HAP-1 (cell line): Measurements from ENCODE around the gene SLC26A6.

Experiments
- DNase-seq, 2 experiments: peaks; one replicate each; pipeline ENCODE4 v3.0.0-alpha.2; 2016 to 2020; ENCODE audit warnings: low spot score in 2 of 2
- H3K27me3 ChIP-seq: fragments of 250-450 bp; sonication (Bioruptor Pico); 2 replicates; pipeline ENCODE4 v1.5.1; 2020; ENCODE audit warnings: low read depth, mild to moderate bottlenecking, moderate library complexity
- H3K36me3 ChIP-seq: fragments of 250-450 bp; sonication (Bioruptor Pico); replicated peaks from 2 replicates; pipeline ENCODE4 v1.5.1; 2020; ENCODE audit warnings: mild to moderate bottlenecking
- H3K4me1 ChIP-seq: fragments of 250-450 bp; sonication (Bioruptor Pico); 2 replicates; pipeline ENCODE4 v1.5.1; 2020; ENCODE audit warnings: mild to moderate bottlenecking
- H3K4me3 ChIP-seq: fragments of 250-450 bp; sonication (Bioruptor Pico); 2 replicates; pipeline ENCODE4 v1.5.1; 2020; ENCODE audit warnings: mild to moderate bottlenecking, moderate library complexity
- H3K9me3 ChIP-seq: fragments of 250-450 bp; sonication (Bioruptor Pico); 2 replicates; pipeline ENCODE4 v1.5.1; 2020; ENCODE audit warnings: mild to moderate bottlenecking, moderate library complexity
- in situ Hi-C: fragments of 300-500 bp; cut with MboI; formaldehyde crosslinking; loops from 3 replicates; pipeline ENCODE4 v1.14.3; 2020; ENCODE audit warnings: low sequenced_read_pairs, inconsistent platforms, mixed read lengths

SLC26A6 gene

DNA sequence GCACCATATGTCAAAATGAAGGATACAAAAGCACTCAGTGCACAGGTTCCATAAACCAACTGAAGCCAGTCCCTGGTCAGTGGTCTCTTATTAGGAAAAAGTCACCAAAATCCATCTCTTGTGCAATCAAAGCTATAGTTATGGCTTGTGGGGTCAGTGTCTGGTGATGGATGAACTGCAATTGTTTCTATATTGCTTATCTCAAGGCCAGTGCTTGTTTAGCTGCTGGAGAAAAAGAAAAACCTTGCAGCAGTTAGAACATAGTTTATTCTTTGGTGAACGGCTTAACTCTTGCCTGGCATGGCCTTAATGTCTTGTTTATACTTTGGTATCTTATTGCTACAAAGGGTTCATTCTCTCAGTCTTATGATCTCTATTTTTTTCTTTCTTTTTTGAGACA, 23.0 kb downstream of the SLC26A6 start:
- DNase-seq = no peak
- H3K4me1 ChIP-seq = peaks cover 9% of the 10 kb centered on the region
- in situ Hi-C loops = no loop called here

DNA sequence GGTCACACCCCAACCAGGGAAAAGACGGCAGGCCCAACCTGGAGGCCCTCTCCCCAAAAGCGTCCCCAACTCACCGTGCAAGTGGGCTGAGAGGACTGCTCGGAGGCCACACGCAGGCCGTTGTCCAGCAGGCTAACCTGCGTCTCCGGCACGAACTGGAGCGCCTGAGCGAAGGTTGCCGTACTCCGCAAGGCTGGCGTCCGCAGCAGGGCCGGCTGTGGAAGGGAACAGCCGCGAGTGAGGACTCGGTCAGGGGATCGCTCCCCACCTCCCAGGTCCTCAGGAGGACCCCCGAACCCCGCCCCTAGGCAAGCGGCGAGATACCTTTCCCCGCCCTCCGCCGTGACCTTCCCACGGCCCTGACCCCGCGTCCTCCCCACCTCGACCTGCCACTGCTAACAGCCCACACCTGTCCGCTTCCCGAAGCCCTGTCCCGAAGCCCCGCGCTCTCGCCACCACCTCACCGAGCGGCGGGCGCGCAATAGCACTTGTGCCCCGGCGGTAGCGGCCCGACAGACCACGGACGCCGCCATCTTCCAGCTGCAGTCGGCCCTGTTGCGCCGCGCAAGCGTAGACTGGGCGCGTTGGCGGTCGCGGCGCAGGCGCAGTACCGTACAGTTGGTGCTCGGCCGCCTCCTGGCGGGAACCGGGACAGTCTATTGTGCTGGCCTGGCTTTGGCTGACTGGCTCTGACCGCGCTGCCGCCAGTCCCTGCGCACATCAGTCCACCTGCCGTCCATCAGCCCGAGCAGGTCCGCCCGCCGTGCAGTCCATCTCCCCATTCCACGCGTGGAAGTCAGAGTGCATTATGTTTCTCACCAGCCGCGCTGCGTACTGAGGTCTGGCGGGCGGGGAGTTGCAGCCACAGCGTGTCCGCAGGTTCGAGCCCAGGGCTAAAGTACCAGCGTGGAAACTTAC, 25.9 kb downstream of the SLC26A6 start, which contains the start of gene UQCRC1:
UQCRC1 (minus strand) TSS at position 559 of the 918 bp plus-strand sequence; CDS start at position 533, 26 bp downstream.
- H3K36me3 ChIP-seq = peaks cover 39% of the 10 kb centered on the region
- H3K9me3 ChIP-seq = no peaks in the 10 kb centered on the region
- peak; percentile 91 to 94 for DNase-seq
- peak within 1 kb of the TSS; percentile 100 for H3K4me3 ChIP-seq
- in situ Hi-C loops = no loop called here
- peaks cover 9% of the 10 kb centered on the region for H3K4me1 ChIP-seq
- no peaks in the 10 kb centered on the region for H3K27me3 ChIP-seq

More for the DNA sequence above, 23.0 kb downstream of the SLC26A6 start:
- peaks cover 11% of the 10 kb centered on the region; the same call in 1 of the 2 replicates for H3K36me3 ChIP-seq
- no peak overlapping the region for H3K4me3 ChIP-seq
- peaks cover 8% of the 10 kb centered on the region for H3K9me3 ChIP-seq
- H3K27me3 ChIP-seq = no peaks in the 10 kb centered on the region

- DNase-seq = peak in 1 of 2 experiments; percentile 46
- peaks cover 57% of the 10 kb centered on the region for H3K36me3 ChIP-seq
- no peaks in the 10 kb centered on the region for H3K9me3 ChIP-seq
- in situ Hi-C loops = no loop called here
- H3K4me3 ChIP-seq = no peak overlapping the region
- H3K27me3 ChIP-seq = no peaks in the 10 kb centered on the region
- peaks cover 9% of the 10 kb centered on the region for H3K4me1 ChIP-seq
Measured at GRCh38 chr3:48607519-48607918, 27.7 kb downstream of the SLC26A6 start.

- H3K27me3 ChIP-seq = no peaks in the 10 kb centered on the region
- no peaks in the 10 kb centered on the region for H3K9me3 ChIP-seq
- no peak overlapping the region for H3K4me3 ChIP-seq
- H3K36me3 ChIP-seq = peaks cover 80% of the 10 kb centered on the region
- H3K4me1 ChIP-seq = no peaks in the 10 kb centered on the region
- DNase-seq = no peak
- in situ Hi-C loops = no loop called here
Measured at GRCh38 chr3:48601622-48601994, 33.7 kb downstream of the SLC26A6 start.

DNA sequence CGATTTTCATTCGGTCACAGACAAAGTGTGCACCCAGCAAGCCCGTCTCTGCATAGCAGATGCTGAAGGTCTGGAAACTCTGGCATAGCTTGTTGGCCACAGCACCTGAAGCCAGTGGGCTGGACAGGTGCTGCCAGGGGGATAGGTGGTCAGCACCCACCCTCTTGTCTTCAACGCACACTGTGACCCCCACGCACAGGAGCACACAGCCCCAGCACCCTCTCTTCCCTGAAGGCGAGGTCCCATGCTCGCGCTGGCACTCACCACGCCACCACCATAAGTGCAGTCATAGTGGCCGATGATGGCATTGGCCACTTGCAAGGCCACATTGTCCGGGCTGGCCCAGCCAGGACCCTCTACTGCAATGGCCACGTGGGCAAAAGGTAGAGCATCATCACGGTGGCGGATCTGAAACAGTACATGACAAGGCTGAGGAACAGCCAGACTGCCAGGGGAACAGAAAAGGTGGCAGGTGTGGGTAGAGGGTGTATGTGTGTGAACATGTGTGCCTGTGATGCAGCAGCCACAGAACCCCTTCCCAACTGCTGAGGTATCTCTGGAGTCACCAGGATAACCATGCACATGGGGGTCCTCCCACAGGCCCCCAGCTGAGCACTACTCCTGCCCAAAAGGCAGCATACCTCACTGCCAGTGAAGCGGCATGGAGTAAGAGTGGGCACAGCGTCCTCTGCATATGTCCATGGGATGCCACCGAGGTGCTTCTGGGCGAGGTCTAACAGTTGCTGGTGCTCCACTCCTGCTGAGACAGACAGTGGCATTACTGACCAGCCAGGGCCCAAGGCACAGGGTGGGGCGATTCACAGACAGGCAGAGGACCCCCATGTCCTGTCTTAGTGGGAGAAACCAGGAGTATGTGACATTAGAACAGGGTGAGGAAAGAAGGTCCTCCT, 34.3 kb downstream of the SLC26A6 start:
- H3K4me1 ChIP-seq = no peaks in the 10 kb centered on the region
- in situ Hi-C loops = no loop called here
- H3K27me3 ChIP-seq = no peaks in the 10 kb centered on the region
- no peak for DNase-seq
- H3K4me3 ChIP-seq = no peak overlapping the region
- no peaks in the 10 kb centered on the region for H3K9me3 ChIP-seq
- H3K36me3 ChIP-seq = peaks cover 75% of the 10 kb centered on the region

DNA sequence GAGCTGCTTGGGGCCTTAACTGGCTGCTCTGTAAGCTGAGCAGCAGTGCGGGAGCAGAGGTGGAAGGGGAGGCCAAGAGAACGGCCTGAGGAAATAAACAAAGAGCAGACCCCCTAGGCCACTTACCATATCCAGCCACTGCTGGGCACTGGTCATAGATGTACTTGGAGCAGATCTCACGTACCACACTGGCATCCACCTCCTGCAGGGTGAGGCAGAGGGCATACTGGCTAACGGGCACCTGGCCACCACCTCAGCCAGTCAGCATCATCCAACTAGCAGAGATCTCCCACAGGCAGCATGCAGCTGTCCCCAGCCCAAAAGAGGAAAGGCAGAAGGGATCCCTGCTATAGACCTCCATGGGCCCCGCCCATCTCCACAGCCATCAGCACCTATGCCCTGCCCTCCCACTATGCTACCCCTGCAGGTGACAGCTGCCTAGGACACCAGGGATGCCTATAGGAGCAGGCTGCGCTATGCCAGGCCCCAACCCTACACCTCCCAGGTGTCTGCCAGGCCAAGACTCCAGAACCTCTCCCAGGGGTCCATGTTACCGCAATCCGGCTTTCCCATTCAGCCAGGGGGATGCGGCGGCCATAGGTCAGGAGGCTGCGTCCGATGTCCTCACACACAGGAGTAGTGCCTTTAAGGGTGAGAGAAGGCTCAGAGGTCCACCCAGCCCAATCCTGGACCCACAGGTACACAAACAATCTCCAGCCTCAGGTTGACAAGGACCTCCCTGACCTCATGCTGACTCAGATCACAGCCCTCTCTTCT, 35.6 kb downstream of the SLC26A6 start:
- H3K4me3 ChIP-seq = no peak overlapping the region
- H3K36me3 ChIP-seq = peaks cover 63% of the 10 kb centered on the region
- in situ Hi-C loops = no loop called here
- peaks cover 8% of the 10 kb centered on the region for H3K27me3 ChIP-seq
- no peaks in the 10 kb centered on the region for H3K4me1 ChIP-seq
- no peak for DNase-seq
- no peaks in the 10 kb centered on the region for H3K9me3 ChIP-seq

DNA sequence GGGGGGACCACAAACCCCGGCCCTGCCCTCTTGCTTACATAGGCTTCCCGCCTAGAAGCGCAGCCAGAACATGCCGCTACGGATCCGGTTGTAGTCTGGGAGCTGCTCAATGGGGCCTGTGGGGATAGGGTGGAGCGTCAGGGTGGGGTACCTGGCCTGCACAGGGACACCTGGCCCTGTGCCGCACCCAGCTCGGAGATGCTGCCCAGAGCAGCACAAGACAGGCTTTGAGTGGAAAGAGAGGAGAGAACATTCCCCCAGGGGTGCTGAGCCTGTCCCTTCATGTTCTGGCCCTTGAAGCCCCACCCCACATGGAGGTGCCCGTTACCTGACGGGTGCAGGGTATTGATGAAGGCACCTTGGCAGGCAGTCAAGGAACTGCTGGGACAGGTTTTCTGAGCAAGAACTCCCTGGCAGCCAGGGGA, 36.2 kb downstream of the SLC26A6 start:
- Histone ChIP-seq H3K4me3 (no peak overlapping the region), H3K9me3 (no peaks in the 10 kb centered on the region), H3K4me1 (no peaks in the 10 kb centered on the region), H3K27me3 (peaks cover 14% of the 10 kb centered on the region), H3K36me3 (peaks cover 57% of the 10 kb centered on the region)
- in situ Hi-C loops = no loop called here
- DNase-seq = no peak

DNA sequence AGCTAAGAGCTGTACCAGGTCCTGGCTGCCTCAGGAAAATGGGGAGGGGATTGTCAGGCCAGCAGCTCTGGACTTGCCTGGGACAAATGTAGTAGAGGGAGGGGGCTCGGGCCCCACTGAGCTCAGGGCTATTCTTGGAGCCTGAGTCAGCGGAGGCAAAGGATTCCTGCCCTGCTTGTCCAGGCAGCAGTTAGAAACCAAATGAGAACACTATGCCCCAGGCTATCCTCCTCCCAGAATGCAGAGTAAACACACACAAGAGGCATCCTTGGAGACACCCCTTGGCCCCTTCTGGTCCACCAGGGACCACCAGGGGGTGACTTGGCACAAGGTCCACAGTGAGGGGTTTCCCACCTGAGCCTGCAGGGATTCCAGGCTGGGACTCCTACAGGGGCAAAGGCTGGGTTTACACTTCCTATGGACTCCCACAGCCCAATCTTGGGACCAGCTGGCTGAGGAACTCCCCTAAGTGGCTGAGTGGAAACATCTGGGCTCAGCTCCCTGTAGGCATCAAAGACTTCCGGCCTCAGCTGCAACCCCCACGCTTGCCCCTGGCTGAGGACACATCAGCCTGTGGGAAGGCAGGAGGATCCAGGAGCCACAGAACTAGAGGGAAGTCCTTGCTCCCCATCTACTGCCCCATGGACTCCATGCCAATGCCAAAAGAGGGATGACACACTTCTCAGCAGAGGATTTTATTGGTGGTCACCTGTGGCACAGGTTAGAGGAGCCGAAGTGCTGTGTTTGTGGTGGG, 36.8 kb downstream of the SLC26A6 start:
- in situ Hi-C loops = no loop called here
- Histone ChIP-seq H3K27me3 (peaks cover 18% of the 10 kb centered on the region), H3K36me3 (peaks cover 51% of the 10 kb centered on the region), H3K9me3 (no peaks in the 10 kb centered on the region), H3K4me3 (no peak overlapping the region), H3K4me1 (no peaks in the 10 kb centered on the region)
- no peak for DNase-seq

DNA sequence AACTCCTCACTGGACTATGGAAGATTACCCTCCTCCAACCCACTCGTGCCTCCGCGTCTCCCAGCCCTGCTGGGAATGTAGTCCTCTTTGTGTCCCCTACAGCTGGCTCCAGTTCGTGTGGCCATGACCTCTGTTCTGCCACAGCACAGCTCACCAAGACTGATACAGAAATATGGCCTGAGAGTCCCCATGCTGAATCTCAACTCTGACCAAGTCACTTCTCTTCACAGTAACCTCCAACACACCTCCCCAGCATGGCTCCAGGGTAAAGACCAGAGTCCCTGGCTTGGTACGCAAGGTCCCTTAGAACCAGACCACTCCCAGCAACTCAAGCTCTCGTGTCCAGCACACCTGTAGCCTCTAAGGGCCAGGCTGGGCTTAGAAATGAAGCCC, 37.9 kb downstream of the SLC26A6 start:
- H3K4me3 ChIP-seq = no peak overlapping the region
- no peaks in the 10 kb centered on the region for H3K4me1 ChIP-seq
- H3K36me3 ChIP-seq = peaks cover 41% of the 10 kb centered on the region
- peaks cover 24% of the 10 kb centered on the region for H3K27me3 ChIP-seq
- in situ Hi-C loops = no loop called here
- no peak for DNase-seq
- H3K9me3 ChIP-seq = no peaks in the 10 kb centered on the region

DNA sequence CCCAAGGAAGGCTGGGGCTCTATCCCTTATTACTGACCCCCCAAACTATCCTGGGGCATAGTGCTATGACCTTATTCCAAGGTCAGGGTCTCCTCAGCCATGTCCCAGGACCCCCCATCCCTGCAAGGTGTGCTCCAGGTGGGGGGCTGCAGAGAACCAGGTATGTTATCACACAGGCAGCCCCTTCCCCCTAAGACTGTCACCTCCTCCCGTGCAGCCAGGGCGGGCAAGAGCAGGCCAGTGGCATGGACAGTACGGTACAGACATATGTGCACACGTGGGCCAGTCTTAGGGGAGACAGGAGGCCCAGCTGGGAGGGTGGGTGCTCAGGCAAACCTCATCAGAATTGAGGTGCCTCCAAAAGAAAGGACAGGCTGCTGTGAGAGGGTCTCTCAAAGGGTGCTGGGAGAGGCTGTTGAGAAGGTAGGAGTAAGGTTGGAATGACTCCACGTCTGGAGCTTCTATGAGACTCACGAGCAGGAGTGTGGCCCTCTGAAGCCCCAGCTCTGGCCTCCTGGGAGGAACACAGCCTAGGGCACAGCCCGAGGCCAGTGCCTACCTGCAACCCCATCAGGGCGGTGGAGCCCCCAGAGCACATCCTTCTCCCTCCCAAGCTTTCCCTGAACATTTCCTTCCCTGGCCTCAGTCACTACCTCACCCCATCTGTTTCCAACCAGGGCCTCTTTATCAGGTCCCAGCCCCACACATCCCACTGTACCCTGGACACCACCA, 38.4 kb downstream of the SLC26A6 start:
- H3K4me3 ChIP-seq = no peak overlapping the region
- H3K36me3 ChIP-seq = peaks cover 41% of the 10 kb centered on the region
- no peaks in the 10 kb centered on the region for H3K4me1 ChIP-seq
- H3K27me3 ChIP-seq = peaks cover 24% of the 10 kb centered on the region
- DNase-seq = no peak
- in situ Hi-C loops = no loop called here
- no peaks in the 10 kb centered on the region for H3K9me3 ChIP-seq

DNA sequence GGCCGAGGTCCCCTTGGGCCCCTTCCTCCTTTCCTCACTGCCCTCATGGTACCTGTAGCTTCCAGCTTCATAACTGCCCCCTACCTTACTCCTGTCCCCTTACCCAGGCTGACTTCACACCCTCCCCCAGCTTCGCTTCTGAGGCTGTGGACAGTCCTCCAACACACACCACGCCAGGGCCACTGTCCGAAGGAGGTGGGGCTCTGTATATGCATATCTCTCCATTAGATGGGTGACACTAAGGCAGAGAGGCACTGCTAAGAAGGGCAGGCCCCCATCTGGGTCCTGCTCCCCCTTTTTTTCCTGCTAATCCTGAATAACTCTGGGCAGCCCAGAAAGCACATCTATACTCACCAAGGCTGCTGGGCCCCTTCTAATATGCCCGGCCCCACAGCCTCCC, 39.1 kb downstream of the SLC26A6 start:
- no peak for DNase-seq
- H3K9me3 ChIP-seq = no peaks in the 10 kb centered on the region
- peaks cover 24% of the 10 kb centered on the region for H3K27me3 ChIP-seq
- peaks cover 36% of the 10 kb centered on the region for H3K36me3 ChIP-seq
- H3K4me1 ChIP-seq = no peaks in the 10 kb centered on the region
- no peak overlapping the region for H3K4me3 ChIP-seq
- in situ Hi-C loops = no loop called here

DNA sequence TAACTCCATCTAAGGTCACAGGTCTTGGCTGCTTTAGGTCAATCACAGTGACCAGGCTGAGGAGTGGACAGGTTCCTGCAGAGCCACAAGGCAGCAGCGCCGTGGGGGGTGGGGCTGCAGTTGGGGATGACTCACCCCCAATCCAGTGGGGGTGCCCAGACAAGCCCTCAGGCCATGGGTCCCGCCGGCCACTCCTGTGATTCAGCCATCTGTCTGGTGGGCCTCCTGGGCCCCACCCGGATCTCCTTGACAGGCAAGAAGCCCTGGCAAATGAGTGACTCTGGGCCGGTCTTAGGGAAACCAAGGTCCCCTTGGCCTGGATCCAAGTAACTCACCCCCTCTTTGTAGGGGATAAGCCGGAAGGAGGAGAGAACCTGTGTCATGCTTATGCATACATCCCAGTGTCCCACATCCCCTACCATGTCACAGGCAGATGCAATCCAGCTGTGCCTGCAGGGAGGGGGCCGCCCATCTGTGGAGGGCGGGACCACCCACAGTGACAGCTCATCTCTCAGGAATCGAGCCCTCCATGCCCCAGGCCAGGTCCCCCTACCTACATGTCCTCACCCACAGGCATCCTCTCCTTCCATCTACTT, 39.6 kb downstream of the SLC26A6 start:
- peaks cover 24% of the 10 kb centered on the region for H3K27me3 ChIP-seq
- H3K36me3 ChIP-seq = peaks cover 31% of the 10 kb centered on the region
- no peaks in the 10 kb centered on the region for H3K4me1 ChIP-seq
- peak in 1 of 2 experiments; percentile 38 for DNase-seq
- no peaks in the 10 kb centered on the region for H3K9me3 ChIP-seq
- in situ Hi-C loops = no loop called here
- no peak overlapping the region for H3K4me3 ChIP-seq
